Nephron (organoid): Measurements from ENCODE around the gene TSLP.

Experiments
- H3K27ac Mint-ChIP-seq, 3 experiments: 2 replicates each; pipeline ENCODE4 v1.8.0; 2020; ENCODE audit warnings: mixed read lengths in 3 of 3, mild to moderate bottlenecking in 2 of 3, moderate library complexity in 1 of 3
- H3K27me3 Mint-ChIP-seq: 2 replicates; pipeline ENCODE4 v1.8.0; 2021; ENCODE audit warnings: low read depth, mild to moderate bottlenecking, moderate library complexity, mixed read lengths
- H3K36me3 Mint-ChIP-seq: 2 replicates; pipeline ENCODE4 v1.8.0; 2020; ENCODE audit warnings: low read depth, mixed read lengths
- H3K4me1 Mint-ChIP-seq: 2 replicates; pipeline ENCODE4 v1.8.0; 2020; ENCODE audit warnings: mixed read lengths
- H3K4me3 Mint-ChIP-seq, 3 experiments: 2 replicates each; pipeline ENCODE4 v1.8.0; 2020; ENCODE audit warnings: mild to moderate bottlenecking in 3 of 3, mixed read lengths in 3 of 3, moderate library complexity in 2 of 3
- H3K9me3 Mint-ChIP-seq: 2 replicates; pipeline ENCODE4 v1.8.0; 2020; ENCODE audit warnings: mixed read lengths
- CTCF ChIP-seq, 3 experiments: fragments of 200-600 bp; sonication (generic); IDR thresholded peaks; one replicate each; pipeline ENCODE4 v1.5.0; 2021; ENCODE audit warnings: antibody characterized with exemption in 3 of 3; ENCODE audit not compliant: unreplicated experiment in 3 of 3

Gene TSLP

GRCh38 chr5:111061618-111062017 lies 9.9 kb upstream of the TSLP start:
- no peak overlapping the region for H3K4me3 Mint-ChIP-seq
- H3K9me3 Mint-ChIP-seq = peaks cover 3% of the 10 kb centered on the region
- H3K36me3 Mint-ChIP-seq = no peaks in the 10 kb centered on the region
- H3K27ac Mint-ChIP-seq = no peak overlapping the region
- TF ChIP-seq CTCF (IDR thresholded peaks at IDR 0.05; ENCODE audit: unreplicated experiment in 3 of 3) = no peak
- peaks cover under 1% of the 10 kb centered on the region for H3K4me1 Mint-ChIP-seq
- H3K27me3 Mint-ChIP-seq = peaks cover 17% of the 10 kb centered on the region

GRCh38 chr5:111063709-111064322 lies 7.7 kb upstream of the TSLP start:
- no peak overlapping the region for H3K27ac Mint-ChIP-seq
- peaks cover under 1% of the 10 kb centered on the region for H3K9me3 Mint-ChIP-seq
- peaks cover 5% of the 10 kb centered on the region for H3K4me1 Mint-ChIP-seq
- no peak overlapping the region for H3K4me3 Mint-ChIP-seq
- peak; percentile 24 to 40 (median 29) for TF ChIP-seq CTCF (IDR thresholded peaks at IDR 0.05; ENCODE audit: unreplicated experiment in 3 of 3)
- peaks cover 39% of the 10 kb centered on the region for H3K27me3 Mint-ChIP-seq
- no peaks in the 10 kb centered on the region for H3K36me3 Mint-ChIP-seq

- no peak for TF ChIP-seq CTCF (IDR thresholded peaks at IDR 0.05; ENCODE audit: unreplicated experiment in 3 of 3)
- H3K4me1 Mint-ChIP-seq = peaks cover 5% of the 10 kb centered on the region
- peaks cover 65% of the 10 kb centered on the region for H3K27me3 Mint-ChIP-seq
- no peaks in the 10 kb centered on the region for H3K36me3 Mint-ChIP-seq
- H3K4me3 Mint-ChIP-seq = no peak overlapping the region
- H3K27ac Mint-ChIP-seq = peak overlapping the region in 2 of 3 experiments; percentile 5 to 41
- H3K9me3 Mint-ChIP-seq = no peaks in the 10 kb centered on the region
Observed at GRCh38 chr5:111066261-111066938, 5.1 kb upstream of the TSLP start.

- no peak for TF ChIP-seq CTCF (IDR thresholded peaks at IDR 0.05; ENCODE audit: unreplicated experiment in 3 of 3)
- peaks cover 83% of the 10 kb centered on the region for H3K27me3 Mint-ChIP-seq
Observed at GRCh38 chr5:111068213-111068612, 3.3 kb upstream of the TSLP start.

GRCh38 chr5:111069839-111070238 lies 1.7 kb upstream of the TSLP start:
- peaks cover 10% of the 10 kb centered on the region for H3K4me1 Mint-ChIP-seq
- H3K27ac Mint-ChIP-seq = no peak overlapping the region
- no peak for TF ChIP-seq CTCF (IDR thresholded peaks at IDR 0.05; ENCODE audit: unreplicated experiment in 3 of 3)
- H3K36me3 Mint-ChIP-seq = no peaks in the 10 kb centered on the region
- no peaks in the 10 kb centered on the region for H3K9me3 Mint-ChIP-seq
- H3K27me3 Mint-ChIP-seq = peaks cover 99% of the 10 kb centered on the region
- peak overlapping the region; percentile 32 to 80 (median 75) for H3K4me3 Mint-ChIP-seq

More at GRCh38 chr5:111068213-111068612, 3.3 kb upstream of the TSLP start:
- Mint-ChIP-seq H3K27ac (no peak overlapping the region), H3K4me3 (no peak overlapping the region), H3K36me3 (no peaks in the 10 kb centered on the region), H3K9me3 (no peaks in the 10 kb centered on the region), H3K4me1 (peaks cover 7% of the 10 kb centered on the region)
